HepG2 (cell line): ENCODE results near the gene JAGN1. TPM values are rescaled to one million over a fixed set of nuclear protein-coding genes. Genes with fewer than 3 reads are reported as not detected.
A peak's percentile ranks its signal among the peaks of the same experiment; 100 is the strongest.

ENCODE experiments used
- ARHGAP35 ChIP-seq: sonication (generic); formaldehyde crosslinking; IDR thresholded peaks from 2 replicates; pipeline ENCODE4 v1.9.0; 2022; ENCODE audit warnings: mild to moderate bottlenecking, inconsistent platforms, moderate library complexity, missing genetic modification reagents, borderline replicate concordance
- ATF7 ChIP-seq, 2 experiments: fragments of 450-650 bp in 1 of 2; sonication (generic) in 1 of 2; formaldehyde crosslinking in 1 of 2; IDR thresholded peaks; 2 replicates each; pipeline versions ENCODE4 v1.4.0 to v1.6.1; 2016 to 2020; ENCODE audit warnings: antibody characterized with exemption in 1 of 2, mild to moderate bottlenecking in 1 of 2, missing genetic modification reagents in 1 of 2
- ERF ChIP-seq: IDR thresholded peaks from 2 replicates; pipeline ENCODE4 v1.6.1; 2018; ENCODE audit warnings: missing biosample characterization, missing genetic modification reagents
- ESRRA ChIP-seq: sonication (generic); formaldehyde crosslinking; IDR thresholded peaks from 2 replicates; pipeline ENCODE4 v1.5.1; 2020; ENCODE audit warnings: mild to moderate bottlenecking, low read depth, missing genetic modification reagents
- GLI4 ChIP-seq: sonication (generic); formaldehyde crosslinking; IDR thresholded peaks from 2 replicates; pipeline ENCODE4 v1.5.1; 2020; ENCODE audit warnings: missing genetic modification reagents, mild to moderate bottlenecking, moderate library complexity, borderline replicate concordance
- HES4 ChIP-seq: sonication (generic); formaldehyde crosslinking; IDR thresholded peaks from 2 replicates; pipeline ENCODE4 v1.9.0; 2021; ENCODE audit warnings: mild to moderate bottlenecking, missing genetic modification reagents, borderline replicate concordance
- HNF4A ChIP-seq: sonication (generic); formaldehyde crosslinking; IDR thresholded peaks from 2 replicates; pipeline ENCODE4 v1.4.0; 2020; ENCODE audit warnings: missing genetic modification reagents
- MED13 ChIP-seq: sonication (generic); formaldehyde crosslinking; IDR thresholded peaks from 2 replicates; pipeline ENCODE4 v1.5.0; 2020; ENCODE audit warnings: missing genetic modification reagents
- NFKBIZ ChIP-seq: IDR thresholded peaks from 2 replicates; pipeline ENCODE4 v1.6.1; 2018; ENCODE audit warnings: missing genetic modification reagents, missing compliant biosample characterization
- PAF1 ChIP-seq: IDR thresholded peaks from 2 replicates; pipeline ENCODE4 v1.6.1; 2016; ENCODE audit warnings: missing genetic modification reagents, missing compliant biosample characterization
- SMAD1 ChIP-seq: sonication (generic); formaldehyde crosslinking; IDR thresholded peaks from 2 replicates; pipeline ENCODE4 v1.4.0; 2020; ENCODE audit warnings: missing genetic modification reagents, low read depth, mild to moderate bottlenecking, borderline replicate concordance
- TCF7L2 ChIP-seq: IDR thresholded peaks from 2 replicates; pipeline ENCODE4 v1.6.1; 2011; ENCODE audit warnings: mild to moderate bottlenecking, low read depth, low read length, moderate library complexity
- ZNF138 ChIP-seq: sonication (generic); formaldehyde crosslinking; IDR thresholded peaks from 2 replicates; pipeline ENCODE4 v1.5.0; 2020; ENCODE audit warnings: mild to moderate bottlenecking, low read depth, missing genetic modification reagents
- ZNF205 ChIP-seq: IDR thresholded peaks from 2 replicates; pipeline ENCODE4 v1.6.1; 2018; ENCODE audit warnings: missing biosample characterization, missing genetic modification reagents
- ZNF256 ChIP-seq: sonication (generic); formaldehyde crosslinking; conservative IDR thresholded peaks from 2 replicates; pipeline ENCODE4 v1.4.0; 2020; ENCODE audit warnings: missing genetic modification reagents
- ZNF350 ChIP-seq: sonication (generic); formaldehyde crosslinking; IDR thresholded peaks from 2 replicates; pipeline ENCODE4 v1.4.0; 2020; ENCODE audit warnings: mild to moderate bottlenecking, low read depth, missing genetic modification reagents, borderline replicate concordance
- ZNF546 ChIP-seq: sonication (generic); formaldehyde crosslinking; conservative IDR thresholded peaks from 2 replicates; pipeline ENCODE4 v1.8.1; 2023; ENCODE audit warnings: mild to moderate bottlenecking, missing genetic modification reagents
- ZNF782 ChIP-seq: sonication (generic); formaldehyde crosslinking; IDR thresholded peaks from 2 replicates; pipeline ENCODE4 v1.4.0; 2020; ENCODE audit warnings: missing genetic modification reagents, mild to moderate bottlenecking, borderline replicate concordance
- ZNF792 ChIP-seq: IDR thresholded peaks from 2 replicates; pipeline ENCODE4 v1.6.1; 2016
- ZSCAN29 ChIP-seq: sonication (generic); formaldehyde crosslinking; conservative IDR thresholded peaks from 2 replicates; pipeline ENCODE4 v1.4.0; 2020; ENCODE audit warnings: mild to moderate bottlenecking, missing genetic modification reagents
- polyA plus RNA-seq, 8 experiments: library from polyadenylated mRNA; depleted of rRNA in 3 of 8; stranded (reverse) in 7 of 8; unstranded in 1 of 8; fragments of >200 nt; fragmentation: Illumina TruSeq in 4 of 8; extraction: Trizol in 4 of 8; gene quantifications; 2 replicates each; pipeline versions ENCODE4 v1.2.1 to v1.2.3, GENCODE V29; 2011 to 2016; ENCODE audit warnings: low read depth in 4 of 8, missing spikeins in 1 of 8, mixed read lengths in 1 of 8; ENCODE audit not compliant: insufficient read depth in 1 of 8
- total RNA-seq, 5 experiments: library from RNA; depleted of rRNA; stranded (reverse); fragments of >200 nt; fragmentation: Illumina TruSeq; extraction: Trizol; gene quantifications; 2 replicates each; pipeline ENCODE4 v1.2.3, GENCODE V29; 2016; ENCODE audit warnings: low read depth in 1 of 5
- TF ChIP-seq, protein P1 (sequence below): sonication (generic); formaldehyde crosslinking; conservative IDR thresholded peaks from 2 replicates; pipeline ENCODE4 v1.4.0; 2020; ENCODE audit warnings: missing genetic modification reagents
- TF ChIP-seq, protein P2 (sequence below): sonication (generic); formaldehyde crosslinking; IDR thresholded peaks from 2 replicates; pipeline ENCODE4 v1.5.0; 2020; ENCODE audit warnings: missing genetic modification reagents
- TF ChIP-seq, protein P3 (sequence below), 2 experiments: sonication (generic) in 1 of 2; formaldehyde crosslinking in 1 of 2; IDR thresholded peaks; 2 replicates each; pipeline versions ENCODE4 v1.4.0 to v1.6.1; 2016 to 2020; ENCODE audit warnings: borderline replicate concordance in 1 of 2, low read depth in 1 of 2, mild to moderate bottlenecking in 1 of 2, missing genetic modification reagents in 1 of 2

The JAGN1 gene
- total and polyA plus RNA-seq, 2 of the 13 experiments (the other 11 are each of a cell fraction or from before 2014, with no cell fraction given), result 49.9 to 50.9 TPM

DNA sequence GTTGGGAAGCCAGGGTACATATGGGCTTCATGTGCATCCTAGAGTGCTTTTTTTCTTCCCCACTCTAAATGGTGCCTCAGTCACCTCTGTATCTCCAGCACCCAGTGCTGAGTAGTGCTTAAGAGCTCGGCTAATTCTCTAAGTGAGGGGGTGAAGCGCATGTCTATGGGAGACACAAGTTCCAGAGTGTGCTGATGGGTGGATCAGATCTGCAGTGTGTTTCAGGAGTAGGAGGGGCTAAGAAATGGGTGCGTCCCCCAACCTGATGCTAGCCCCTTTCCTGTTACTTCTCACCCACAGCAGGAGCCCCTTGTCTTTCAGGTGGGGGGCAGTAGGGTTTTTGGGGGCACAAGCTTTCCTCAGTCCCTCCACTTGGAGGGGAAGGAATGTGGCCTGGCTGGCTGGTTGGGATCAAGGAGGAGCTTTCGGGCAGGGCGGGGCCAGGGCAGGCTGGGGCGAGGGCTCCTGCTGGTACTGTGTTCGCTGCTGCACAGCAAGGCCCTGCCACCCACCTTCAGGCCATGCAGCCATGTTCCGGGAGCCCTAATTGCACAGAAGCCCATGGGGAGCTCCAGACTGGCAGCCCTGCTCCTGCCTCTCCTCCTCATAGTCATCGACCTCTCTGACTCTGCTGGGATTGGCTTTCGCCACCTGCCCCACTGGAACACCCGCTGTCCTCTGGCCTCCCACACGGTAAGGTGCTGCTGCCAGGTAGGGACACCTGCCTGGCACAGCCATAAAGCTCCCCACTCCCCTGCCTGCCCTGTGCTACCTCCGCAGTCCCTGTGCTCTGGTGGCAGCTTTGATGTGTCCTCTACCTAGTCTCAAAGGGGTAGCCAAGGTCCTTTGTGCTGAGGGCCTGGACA, 12.2 kb downstream of the JAGN1 start, which contains the start of gene IL17RE (continued):
- 0 out of 2 replicates have a peak, but pooled peaks have one; percentile 19 for TF ChIP-seq ZSCAN29
- TF ChIP-seq ZNF782 (CRISPR knock-in tag), result peak; percentile 63; the same call in 1 of the 2 replicates
- TF ChIP-seq TCF7L2, result no peak
- TF ChIP-seq HES4 (CRISPR knock-in tag), result no peak
- 0 out of 2 replicates have a peak, but pooled peaks have one; percentile 25 for TF ChIP-seq ARHGAP35 (CRISPR knock-in tag)
- 0 out of 2 replicates have a peak, but pooled peaks have one; percentile 34 for TF ChIP-seq ESRRA (CRISPR knock-in tag)
- peak; percentile 63; the same call in 1 of the 2 replicates for TF ChIP-seq GLI4
- TF ChIP-seq ZNF205 (CRISPR knock-in tag), result 0 out of 2 replicates have a peak, but pooled peaks have one; percentile 18
- no peak for TF ChIP-seq MED13
- TF ChIP-seq ZNF256, result no peak
- peak; percentile 14 for TF ChIP-seq ERF (CRISPR knock-in tag)
- TF ChIP-seq, protein P1, sequence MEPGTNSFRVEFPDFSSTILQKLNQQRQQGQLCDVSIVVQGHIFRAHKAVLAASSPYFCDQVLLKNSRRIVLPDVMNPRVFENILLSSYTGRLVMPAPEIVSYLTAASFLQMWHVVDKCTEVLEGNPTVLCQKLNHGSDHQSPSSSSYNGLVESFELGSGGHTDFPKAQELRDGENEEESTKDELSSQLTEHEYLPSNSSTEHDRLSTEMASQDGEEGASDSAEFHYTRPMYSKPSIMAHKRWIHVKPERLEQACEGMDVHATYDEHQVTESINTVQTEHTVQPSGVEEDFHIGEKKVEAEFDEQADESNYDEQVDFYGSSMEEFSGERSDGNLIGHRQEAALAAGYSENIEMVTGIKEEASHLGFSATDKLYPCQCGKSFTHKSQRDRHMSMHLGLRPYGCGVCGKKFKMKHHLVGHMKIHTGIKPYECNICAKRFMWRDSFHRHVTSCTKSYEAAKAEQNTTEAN (CRISPR knock-in tag), result no peak
- no peak for TF ChIP-seq HNF4A
- TF ChIP-seq ZNF792 (CRISPR knock-in tag), result no peak
- TF ChIP-seq ZNF350, result 0 out of 2 replicates have a peak, but pooled peaks have one; percentile 9
- 0 out of 2 replicates have a peak, but pooled peaks have one; percentile 12 for TF ChIP-seq ZNF138 (CRISPR knock-in tag)
- TF ChIP-seq ZNF546 (CRISPR knock-in tag), result 0 out of 2 replicates have a peak, but pooled peaks have one; percentile 65
- TF ChIP-seq NFKBIZ (CRISPR knock-in tag), result 0 out of 2 replicates have a peak, but pooled peaks have one; percentile 33
- TF ChIP-seq ATF7 (IDR thresholded peaks at IDR 0.05), result no peak
- no peak for TF ChIP-seq ATF7 (CRISPR knock-in tag; IDR thresholded peaks at IDR 0.05)
- TF ChIP-seq, protein P2, sequence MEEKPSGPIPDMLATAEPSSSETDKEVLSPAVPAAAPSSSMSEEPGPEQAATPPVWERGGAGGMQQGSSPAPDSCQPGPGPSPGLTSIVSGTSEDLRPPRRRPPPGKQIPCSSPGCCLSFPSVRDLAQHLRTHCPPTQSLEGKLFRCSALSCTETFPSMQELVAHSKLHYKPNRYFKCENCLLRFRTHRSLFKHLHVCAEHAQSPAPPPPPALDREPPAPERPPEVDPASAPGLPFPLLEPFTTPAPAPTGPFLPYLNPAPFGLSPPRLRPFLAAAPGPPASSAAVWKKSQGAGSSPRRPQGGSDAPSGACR (CRISPR knock-in tag), result 0 out of 2 replicates have a peak, but pooled peaks have one; percentile 61
- TF ChIP-seq, protein P3, sequence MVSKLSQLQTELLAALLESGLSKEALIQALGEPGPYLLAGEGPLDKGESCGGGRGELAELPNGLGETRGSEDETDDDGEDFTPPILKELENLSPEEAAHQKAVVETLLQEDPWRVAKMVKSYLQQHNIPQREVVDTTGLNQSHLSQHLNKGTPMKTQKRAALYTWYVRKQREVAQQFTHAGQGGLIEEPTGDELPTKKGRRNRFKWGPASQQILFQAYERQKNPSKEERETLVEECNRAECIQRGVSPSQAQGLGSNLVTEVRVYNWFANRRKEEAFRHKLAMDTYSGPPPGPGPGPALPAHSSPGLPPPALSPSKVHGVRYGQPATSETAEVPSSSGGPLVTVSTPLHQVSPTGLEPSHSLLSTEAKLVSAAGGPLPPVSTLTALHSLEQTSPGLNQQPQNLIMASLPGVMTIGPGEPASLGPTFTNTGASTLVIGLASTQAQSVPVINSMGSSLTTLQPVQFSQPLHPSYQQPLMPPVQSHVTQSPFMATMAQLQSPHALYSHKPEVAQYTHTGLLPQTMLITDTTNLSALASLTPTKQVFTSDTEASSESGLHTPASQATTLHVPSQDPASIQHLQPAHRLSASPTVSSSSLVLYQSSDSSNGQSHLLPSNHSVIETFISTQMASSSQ (IDR thresholded peaks at IDR 0.05; ENCODE audit: low read depth), result no peak
- TF ChIP-seq, protein P3 (CRISPR knock-in tag; IDR thresholded peaks at IDR 0.05; ENCODE audit: borderline replicate concordance), result peak; percentile 55; the same call in 1 of the 2 replicates
- no peak for TF ChIP-seq PAF1 (CRISPR knock-in tag)
- peak; percentile 72; the same call in 1 of the 2 replicates for TF ChIP-seq SMAD1 (CRISPR knock-in tag)
